GM21529 (cell line): Measurements from ENCODE around the gene SCN4A.

ENCODE experiments used
- ATAC-seq: cut with Tn5 transposase; IDR thresholded peaks from one replicate; pipeline ENCODE4 v1.9.1; 2021; ENCODE audit not compliant: unreplicated experiment

SCN4A gene

DNA sequence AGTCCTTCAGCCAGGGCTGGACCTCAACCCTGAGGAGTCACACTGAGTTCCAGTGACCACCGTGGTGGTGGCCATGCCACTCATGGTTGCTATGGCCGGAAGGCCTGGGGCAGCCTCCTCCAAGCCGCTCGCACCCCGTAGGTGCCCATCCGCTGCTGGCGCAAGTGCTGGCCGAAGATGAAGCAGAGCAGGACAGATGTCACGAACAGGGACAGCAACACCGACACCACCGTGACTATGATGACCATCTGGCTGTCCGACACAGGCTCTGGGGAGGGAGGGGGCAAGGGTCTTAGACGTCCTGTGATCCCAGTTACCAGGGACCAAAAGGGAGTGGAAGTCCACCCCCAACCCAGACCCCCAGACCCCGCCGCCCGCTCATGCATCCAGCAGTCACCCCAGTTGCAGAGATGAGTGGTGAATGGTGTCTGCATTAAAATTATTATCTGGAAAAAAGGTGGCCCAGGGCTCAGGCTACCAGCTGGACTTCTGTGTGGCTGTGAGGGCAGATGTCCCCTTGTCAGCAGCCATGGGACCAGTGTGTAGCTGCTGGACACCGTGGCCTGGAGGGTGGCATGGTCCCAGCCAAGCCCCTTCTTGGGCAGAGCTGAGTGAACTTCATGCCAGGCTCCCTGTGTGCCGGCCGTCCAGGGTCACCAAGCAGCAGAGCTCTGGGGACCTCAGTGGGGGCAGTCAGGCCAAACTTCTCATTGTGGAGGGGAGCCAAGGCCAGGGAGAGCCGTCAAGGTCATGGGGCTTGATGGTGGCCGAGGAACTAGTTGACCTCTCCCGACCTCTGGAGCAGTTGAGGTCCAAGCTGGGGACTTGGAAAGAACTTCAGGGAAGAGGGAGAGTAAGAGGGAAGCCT, 30.2 kb upstream of the SCN4A start:
- ATAC-seq, result no peak

DNA sequence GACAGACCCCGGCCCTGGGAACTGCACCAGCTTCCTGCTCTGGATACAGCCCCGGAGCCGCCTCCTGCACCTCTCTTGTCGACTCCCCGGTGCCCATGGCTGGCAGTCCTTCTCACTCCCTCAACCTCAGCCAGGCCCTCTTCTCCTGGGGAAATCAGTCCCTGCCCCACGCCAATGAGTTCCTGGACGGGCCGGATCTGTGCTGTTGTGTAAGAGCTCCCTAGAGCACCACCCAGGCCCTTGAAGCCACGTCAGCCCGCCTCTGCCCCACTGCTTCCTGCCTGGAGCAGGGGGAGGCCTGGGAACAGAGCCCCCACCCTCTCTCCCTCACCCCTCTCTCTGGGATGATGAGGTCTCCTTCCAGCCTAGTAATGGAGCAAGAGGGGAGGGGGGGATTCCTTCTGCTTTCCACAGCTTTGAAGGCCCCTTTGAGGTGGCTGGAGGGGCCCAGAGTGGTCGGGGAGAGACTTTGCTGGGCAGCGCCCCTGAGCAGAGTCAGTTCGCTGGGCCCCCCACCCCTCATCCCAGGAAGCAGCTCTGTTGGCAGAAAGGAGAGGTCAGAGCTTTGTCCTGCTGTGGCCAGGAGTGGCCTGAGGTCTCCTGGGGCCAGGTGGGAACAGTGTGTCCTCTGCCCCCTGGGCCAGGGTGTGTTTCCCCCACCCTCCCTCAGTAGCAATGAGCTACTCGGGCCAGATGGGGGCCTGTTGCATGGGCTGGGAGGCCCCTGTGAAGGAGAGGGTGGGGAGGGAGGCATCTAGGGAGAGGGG, 29.2 kb upstream of the SCN4A start:
- ATAC-seq, result no peak

DNA sequence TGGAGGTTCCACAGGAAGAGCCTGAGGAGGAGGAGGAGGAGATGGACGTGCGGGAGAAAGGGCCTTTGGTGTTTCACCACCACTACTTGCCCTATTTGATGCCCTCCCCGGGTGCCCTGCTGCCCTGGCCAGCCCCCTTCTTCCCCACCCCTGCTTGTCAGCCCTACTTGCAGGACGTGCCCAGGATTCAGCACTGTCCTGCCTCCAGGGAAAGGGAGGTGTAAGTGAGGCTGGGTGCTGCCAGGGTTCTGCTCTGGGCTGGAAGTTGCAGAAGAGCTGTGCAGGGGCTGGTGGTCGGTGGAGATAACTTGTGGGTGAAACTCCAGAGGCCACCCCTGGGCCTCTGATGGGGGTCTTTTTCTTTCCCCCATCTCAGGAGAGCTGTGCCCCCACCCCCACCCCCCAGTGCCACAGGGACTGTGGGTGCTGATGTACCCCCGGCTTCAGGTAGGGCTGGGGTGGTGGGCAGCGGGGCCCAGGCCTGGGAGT, 28.4 kb upstream of the SCN4A start:
- ATAC-seq, result no peak

DNA sequence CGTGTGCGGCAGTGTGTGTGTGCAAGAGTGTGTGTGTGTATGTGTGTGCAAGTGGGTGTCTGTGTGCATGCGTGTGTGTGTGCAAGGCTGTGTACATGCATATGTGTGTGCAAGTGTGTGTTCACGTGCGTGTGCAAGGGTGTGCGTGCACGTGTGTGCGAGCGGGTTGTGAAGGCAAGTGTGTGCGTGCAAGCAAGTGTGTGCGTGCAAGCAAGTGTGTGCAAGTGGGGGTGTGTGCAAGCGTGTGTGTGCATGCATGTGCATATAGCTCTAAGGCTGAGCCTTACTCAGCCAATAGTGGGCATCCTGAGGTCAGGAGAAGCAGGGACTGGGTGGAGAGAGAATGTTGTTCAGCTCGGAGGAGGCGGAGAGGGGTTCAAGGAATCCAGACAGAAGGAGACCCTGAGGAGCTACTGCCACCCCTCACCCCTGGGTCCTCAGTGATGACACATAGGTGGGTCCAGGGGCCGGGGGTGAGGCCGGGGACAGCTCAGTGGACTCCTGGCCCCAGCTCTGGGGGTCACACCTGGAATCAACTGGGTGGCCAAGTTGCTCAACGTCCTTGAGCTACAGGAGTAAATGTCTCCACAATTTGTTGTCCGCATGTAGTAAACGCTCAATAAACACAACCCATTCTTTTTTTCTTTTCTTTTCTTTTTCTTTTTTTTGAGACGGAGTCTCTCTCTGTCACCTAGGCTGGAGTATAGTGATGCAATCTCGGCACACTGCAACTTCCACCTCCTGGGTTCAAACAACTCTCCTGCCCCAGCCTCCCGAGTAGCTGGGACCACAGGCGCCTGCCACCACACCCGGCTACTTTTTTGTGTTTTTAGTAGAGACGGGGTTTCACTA, 27.2 kb upstream of the SCN4A start:
- no peak for ATAC-seq

DNA sequence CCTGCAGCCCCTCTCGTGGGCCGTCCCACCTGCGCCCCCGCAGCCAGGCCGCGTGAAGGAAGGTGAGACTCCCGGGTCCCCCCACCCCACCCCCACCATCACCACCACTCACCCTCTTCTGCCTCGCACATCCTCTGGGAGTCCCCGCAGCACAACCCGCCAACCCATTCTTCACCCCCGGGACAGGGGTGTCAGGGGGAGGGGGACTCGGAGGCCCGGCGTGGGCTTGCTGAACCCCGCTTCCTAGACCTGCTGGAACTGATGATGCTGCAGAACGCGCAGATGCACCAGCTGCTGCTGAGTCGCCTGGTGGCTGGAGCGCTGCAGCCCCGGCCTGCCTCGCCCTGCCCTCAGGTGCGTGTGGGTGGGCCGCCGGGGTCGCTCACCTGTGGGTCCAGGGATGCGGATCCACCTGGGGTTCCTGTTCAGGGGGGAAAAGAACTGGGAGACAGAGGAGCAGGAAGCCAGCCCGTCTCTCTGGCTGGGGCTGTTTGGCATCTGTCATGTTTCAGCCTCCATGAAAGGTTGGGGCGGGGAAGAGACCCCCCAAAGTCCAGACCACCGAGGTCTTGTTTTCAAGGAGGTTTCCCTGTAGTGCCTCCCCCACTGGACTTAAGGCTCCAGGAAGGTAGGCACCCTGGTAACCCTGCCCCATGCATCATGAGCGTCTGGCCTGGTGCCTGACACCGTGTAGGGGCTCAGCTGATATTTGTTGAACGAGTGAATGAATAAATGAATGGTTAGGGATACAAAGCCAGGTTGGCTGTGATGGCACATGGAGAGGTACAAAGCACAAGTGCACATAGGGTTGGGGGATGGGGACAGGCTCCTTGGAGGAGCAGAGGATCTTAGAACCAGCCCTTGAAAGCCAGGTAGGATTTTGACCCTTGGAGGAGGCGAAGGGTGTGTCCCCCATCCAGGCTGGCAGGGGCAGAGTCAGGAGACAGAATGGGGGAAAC, 26.3 kb upstream of the SCN4A start:
- ATAC-seq, result no peak

GRCh38 chr17:63998050-63998720, 25.5 kb upstream of the SCN4A start, which contains the start of gene PRR29:
Gene PRR29, plus strand, starts transcription at chr17:63998351. Its CDS starts 14 bp downstream, at chr17:63998365.
- no peak for ATAC-seq

GRCh38 chr17:63997341-63998048, 24.8 kb upstream of the SCN4A start:
- ATAC-seq, result no peak

- ATAC-seq, result no peak
Measured at GRCh38 chr17:63996430-63997182, 23.9 kb upstream of the SCN4A start.

GRCh38 chr17:63995626-63996025, 22.9 kb upstream of the SCN4A start:
- no peak for ATAC-seq

GRCh38 chr17:63993368-63993985, 20.8 kb upstream of the SCN4A start:
- ATAC-seq, result no peak

DNA sequence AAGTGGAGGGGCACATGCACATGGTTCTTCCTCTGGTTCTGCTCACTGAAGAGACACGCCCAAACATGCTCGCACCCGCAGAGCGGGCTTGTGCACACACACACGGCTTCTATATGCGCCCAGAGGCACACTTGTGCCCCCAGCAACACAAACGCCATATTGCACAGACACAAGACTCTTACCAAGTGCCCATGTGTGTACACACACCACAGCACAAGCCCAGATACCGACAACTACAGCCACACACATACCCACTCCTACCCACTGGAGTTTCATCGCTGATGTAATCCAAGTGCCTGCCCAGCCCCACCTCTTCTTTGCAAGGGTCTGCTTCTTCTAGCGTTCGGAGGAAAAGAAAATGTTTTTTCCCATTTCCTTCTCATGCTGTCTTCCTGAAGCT, 18.9 kb upstream of the SCN4A start:
- no peak for ATAC-seq

- no peak for ATAC-seq
Measured at GRCh38 chr17:63989622-63990345, 17.1 kb upstream of the SCN4A start.

DNA sequence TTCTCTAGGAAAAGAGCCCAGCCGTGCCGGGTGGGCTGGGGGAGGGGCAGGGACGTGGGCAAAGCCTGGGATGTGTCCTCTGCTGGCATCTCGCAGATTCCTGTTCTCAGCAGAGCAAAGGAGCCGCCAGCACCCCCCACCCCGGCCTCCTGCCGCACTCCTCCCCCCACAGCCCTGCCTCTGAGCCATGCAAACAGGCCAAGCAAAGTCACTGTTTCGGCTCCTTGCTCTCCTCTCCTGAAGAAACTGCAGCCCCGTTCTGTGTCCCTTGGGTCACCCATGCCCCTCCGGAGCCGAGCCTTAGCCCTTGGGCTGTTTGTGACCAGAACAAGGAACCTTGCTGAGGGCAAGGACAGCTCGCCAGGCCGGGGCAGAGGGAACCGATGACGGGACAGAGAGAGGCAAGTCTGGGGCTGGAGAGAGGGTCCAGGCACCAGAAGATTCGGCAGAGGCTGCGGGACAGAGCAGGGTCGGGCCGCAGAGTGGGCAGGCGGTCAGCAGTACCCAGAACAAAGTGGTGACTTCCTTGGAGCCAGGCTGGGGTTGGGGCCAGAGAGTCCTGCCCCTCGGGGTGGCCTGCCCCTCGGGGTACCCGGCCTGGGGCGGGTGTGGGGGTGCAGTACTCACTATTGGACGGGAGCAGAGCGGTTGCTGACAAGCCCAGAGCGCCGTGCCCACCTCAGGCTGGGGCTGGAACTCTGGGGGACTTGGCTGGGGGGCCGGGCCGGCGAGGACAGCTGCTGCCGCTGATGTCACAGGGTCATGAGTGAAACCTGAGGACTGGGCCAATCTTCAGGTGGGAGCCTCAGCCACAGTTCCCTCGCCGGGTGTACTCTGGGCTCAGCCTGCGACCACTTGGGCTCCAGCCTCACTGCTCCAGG, 16.3 kb upstream of the SCN4A start:
- no peak for ATAC-seq

DNA sequence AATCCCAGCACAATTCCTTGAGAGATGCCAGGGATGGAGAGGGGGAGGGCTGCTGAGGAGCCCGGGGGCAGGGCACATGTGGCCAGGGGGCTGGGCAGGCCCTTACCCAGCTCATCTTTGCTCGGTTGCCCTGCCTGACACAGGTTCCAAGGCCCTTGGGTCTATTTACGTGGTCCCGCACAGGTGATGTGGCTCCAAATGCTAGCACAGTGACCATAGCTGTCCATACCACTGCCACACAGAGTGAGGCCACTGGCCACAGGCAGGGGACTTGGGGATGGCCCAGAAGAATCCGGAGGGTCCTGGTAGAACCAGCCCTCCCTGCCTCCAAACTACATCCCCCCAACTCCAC, 15.4 kb upstream of the SCN4A start:
- ATAC-seq, result no peak

GRCh38 chr17:63987221-63988126, 14.8 kb upstream of the SCN4A start:
- ATAC-seq, result no peak
